HL-60/S4 treated with phorbol 12-myristate 13-acetate at 8.2 ng/mL for 4 days and 3 days (cell line): Measurements from ENCODE around the gene FFAR1.

ENCODE experiments used
- in situ Hi-C: fragments of 300-500 bp; cut with MboI; formaldehyde crosslinking; loops from 2 replicates; pipeline ENCODE4 v1.15.0; 2022; ENCODE audit warnings: low sequenced_read_pairs

The FFAR1 gene

GRCh38 chr19:35341006-35341405, 6.7 kb upstream of the FFAR1 start:
- in situ Hi-C loops: no loop called here

GRCh38 chr19:35341565-35342225, 6.0 kb upstream of the FFAR1 start:
- in situ Hi-C loops: no loop called here

GRCh38 chr19:35342430-35342829, 5.3 kb upstream of the FFAR1 start:
- in situ Hi-C loops: no loop called here

GRCh38 chr19:35344511-35345031, 3.1 kb upstream of the FFAR1 start:
- in situ Hi-C loops: no loop called here

- in situ Hi-C loops: no loop called here
Observed at GRCh38 chr19:35345671-35346111, 2.0 kb upstream of the FFAR1 start.

- in situ Hi-C loops: no loop called here
Observed at GRCh38 chr19:35346193-35347052, 1.3 kb upstream of the FFAR1 start.

- in situ Hi-C loops: no loop called here
Observed at GRCh38 chr19:35347930-35348298, 212 bp downstream of the FFAR1 start.

- in situ Hi-C loops: no loop called here
Observed at GRCh38 chr19:35348911-35349611, 1.4 kb downstream of the FFAR1 start.

- in situ Hi-C loops: no loop called here
Observed at GRCh38 chr19:35349614-35350521, 2.2 kb downstream of the FFAR1 start.

- in situ Hi-C loops: no loop called here
Observed at GRCh38 chr19:35350591-35350990, 2.9 kb downstream of the FFAR1 start.

- in situ Hi-C loops: no loop called here
Observed at GRCh38 chr19:35351411-35352176, 3.9 kb downstream of the FFAR1 start.

GRCh38 chr19:35352177-35352447, 4.4 kb downstream of the FFAR1 start:
- in situ Hi-C loops: no loop called here

- in situ Hi-C loops: no loop called here
Observed at GRCh38 chr19:35352448-35353304, 5.0 kb downstream of the FFAR1 start.

GRCh38 chr19:35353635-35354034, 5.9 kb downstream of the FFAR1 start:
- in situ Hi-C loops: no loop called here

GRCh38 chr19:35354898-35355297, 7.2 kb downstream of the FFAR1 start:
- in situ Hi-C loops: loop anchor here (5.0 kb wide), 1 partner anchor 112 kb away; no protein-coding TSS in a partner anchor

GRCh38 chr19:35355791-35356460, 8.2 kb downstream of the FFAR1 start:
- in situ Hi-C loops: loop anchor here (5.0 kb wide), 1 partner anchor 111 kb away; no protein-coding TSS in a partner anchor

- in situ Hi-C loops: loop anchor here (5.0 kb wide), 1 partner anchor 109 kb away; no protein-coding TSS in a partner anchor
Observed at GRCh38 chr19:35357867-35358573, 10.3 kb downstream of the FFAR1 start, which contains the start of gene FFAR3. TSS of gene FFAR3 (plus strand) at chr19:35358460. CDS start at chr19:35358891, 431 bp downstream.
